ENCODE data around the gene CXCL3. TPM values are rescaled to one million over a fixed set of nuclear protein-coding genes. Genes with fewer than 3 reads are reported as not detected.

The CXCL3 gene
- total RNA-seq, 2 experiments from 2014 or later: not detected

Other genes starting within 250 kb of the CXCL3 start
- gene CXCL6, start 202.0 kb downstream of the CXCL3 start, total RNA-seq: not detected
- not detected for gene PF4V1, start 185.4 kb downstream of the CXCL3 start, total RNA-seq
- not detected for gene CXCL1, start 169.3 kb downstream of the CXCL3 start, total RNA-seq
- not detected for gene PF4, start 56.7 kb downstream of the CXCL3 start, total RNA-seq
- not detected for gene PPBP, start 50.5 kb downstream of the CXCL3 start, total RNA-seq
- gene CXCL5, start 40.0 kb downstream of the CXCL3 start, total RNA-seq: not detected
- not detected for gene CXCL2, start 60.5 kb upstream of the CXCL3 start, total RNA-seq
- gene MTHFD2L, start 119.4 kb upstream of the CXCL3 start, total RNA-seq: 1 to 10 TPM; 8.6 to 9.3 TPM